CD4-positive, alpha-beta T cell treated with Interleukin-21 for 1 hour (primary cell): Measurements from ENCODE around the gene COL15A1.

ENCODE experiments used
- DNase-seq: peaks from one replicate; pipeline ENCODE4 v3.0.0-alpha.2; 2020

The COL15A1 gene

DNA sequence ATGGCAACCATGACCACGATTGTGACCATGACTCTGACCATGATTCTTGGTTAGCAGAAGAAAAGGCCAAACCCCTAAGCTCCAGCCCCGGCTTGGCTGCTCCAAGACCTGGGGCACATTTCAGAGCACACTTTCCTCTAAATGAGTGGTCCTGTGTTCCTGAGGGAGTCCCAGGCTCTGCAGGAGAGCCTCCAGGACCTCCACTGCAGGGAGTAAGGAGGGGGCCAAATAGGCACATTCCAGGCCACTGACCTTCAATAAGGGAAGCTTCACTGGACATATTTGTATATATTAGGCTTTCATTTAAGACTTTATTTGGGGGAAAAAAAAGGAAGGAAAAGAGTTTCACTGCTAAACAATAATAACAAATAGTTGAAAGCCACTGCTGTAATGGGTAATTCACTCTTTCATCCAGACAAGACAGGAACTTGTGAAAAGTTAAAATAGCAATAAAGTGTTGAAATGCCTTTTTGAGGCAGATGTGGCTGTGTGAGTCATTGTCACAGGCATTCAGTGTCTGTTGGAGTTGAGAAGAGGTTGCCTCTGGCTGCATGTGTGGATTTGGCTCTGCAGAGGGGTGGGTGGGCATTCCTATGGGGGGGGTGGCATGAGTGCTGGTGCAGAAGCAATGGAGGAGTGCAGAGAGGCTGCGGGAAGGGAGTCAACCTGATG lies 97.3 kb downstream of the COL15A1 start:
- peak; percentile 16 for DNase-seq

DNA sequence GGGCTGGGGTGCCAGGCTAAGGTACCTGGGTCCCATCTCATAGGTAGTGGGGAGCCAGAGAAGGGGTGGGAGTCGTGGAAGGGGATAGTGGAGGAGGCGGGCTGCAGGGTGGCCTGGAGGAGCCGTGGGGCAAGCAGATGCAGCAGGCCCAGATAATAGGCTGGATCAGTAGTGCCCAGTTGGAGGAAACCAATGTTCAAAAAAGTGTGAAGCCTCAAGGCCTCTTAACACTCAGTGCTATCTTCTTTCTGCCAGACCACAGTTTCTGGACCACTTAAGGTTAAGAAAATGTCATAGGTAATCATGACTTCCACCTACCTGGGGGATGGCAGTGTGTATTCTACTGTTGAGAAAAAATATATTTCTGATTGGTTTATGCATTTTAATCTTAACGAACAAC lies 97.9 kb downstream of the COL15A1 start:
- DNase-seq, result no peak

DNA sequence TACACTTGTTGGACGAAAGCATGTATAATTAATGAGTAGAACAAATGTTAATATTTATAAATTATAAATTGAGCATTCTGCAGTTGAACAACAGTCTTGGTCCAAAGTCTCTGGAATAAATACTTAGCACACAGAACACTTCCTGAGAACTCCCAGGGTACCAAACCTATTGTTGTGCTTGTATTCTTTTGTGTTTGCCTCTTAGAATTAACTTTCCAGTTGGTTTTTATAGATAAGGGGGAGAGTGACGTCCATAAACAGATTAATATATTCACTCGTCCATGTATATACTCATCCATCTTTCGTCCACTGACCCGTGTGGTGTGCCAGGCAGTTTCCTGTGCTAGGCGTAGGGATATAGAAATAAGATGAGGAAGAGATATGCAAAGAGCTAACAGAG lies 98.9 kb downstream of the COL15A1 start:
- DNase-seq, result no peak

DNA sequence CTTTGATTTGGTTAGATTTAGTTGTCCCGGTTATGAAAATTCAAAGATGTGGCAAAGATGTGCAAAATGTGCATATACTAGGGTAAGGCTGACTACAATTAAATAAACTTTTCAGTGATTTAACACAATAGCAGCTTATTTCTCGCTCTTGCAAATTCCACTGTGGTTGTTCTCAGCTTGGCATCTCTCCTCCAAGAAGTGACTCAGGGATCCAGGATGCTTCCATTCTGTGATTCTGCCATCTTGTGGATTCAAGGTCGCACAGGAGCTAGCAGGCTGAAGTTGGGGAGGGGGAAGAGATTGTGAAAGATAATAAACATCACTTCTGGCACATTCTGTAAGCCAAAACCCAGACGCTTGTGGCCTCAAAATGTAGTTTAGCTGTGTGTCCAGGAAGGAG lies 101.1 kb downstream of the COL15A1 start:
- DNase-seq, result no peak

DNA sequence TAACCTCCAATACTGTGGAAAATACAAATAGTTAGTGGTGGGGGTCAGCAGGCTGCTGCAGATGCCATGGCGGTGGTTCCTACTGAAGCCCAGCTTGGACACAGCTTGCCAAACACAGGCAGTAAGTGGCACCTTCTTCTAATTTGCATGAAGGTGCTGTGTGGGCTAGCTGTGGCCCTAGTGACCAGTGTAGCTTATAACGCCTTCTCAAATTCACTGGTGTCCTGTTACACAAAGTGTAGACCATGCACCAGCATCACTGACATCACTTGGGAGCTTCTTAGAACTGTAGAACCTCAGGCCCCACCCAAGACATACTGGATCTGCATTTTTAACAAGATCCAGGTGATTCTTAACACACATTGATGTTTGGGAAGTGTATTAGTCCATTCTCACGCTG lies 102.4 kb downstream of the COL15A1 start:
- no peak for DNase-seq

DNA sequence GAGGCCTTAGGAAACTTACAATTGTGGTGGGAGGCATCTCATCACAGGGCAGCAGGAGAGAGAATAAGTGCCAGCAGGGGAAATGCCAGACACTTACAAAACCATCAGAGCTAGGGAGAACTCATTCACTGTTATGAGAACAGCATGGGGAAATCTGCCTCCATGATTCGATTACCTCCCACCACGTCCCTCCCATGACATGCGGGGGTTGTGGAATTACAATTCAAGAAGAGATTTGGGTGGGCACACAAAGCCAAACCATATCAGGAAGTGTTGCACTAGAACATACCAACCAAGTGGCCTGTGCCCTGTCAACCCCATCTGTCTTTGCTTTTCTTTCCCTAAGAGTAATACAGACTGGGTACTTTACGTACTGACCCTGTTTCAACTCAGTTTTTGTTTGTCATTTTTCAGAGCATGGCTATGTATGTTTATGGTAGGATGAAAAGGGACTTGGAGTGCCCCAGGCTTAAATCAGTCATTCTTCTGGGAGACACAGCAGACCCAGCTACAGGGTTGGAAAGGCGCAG lies 102.9 kb downstream of the COL15A1 start:
- DNase-seq, result no peak

DNA sequence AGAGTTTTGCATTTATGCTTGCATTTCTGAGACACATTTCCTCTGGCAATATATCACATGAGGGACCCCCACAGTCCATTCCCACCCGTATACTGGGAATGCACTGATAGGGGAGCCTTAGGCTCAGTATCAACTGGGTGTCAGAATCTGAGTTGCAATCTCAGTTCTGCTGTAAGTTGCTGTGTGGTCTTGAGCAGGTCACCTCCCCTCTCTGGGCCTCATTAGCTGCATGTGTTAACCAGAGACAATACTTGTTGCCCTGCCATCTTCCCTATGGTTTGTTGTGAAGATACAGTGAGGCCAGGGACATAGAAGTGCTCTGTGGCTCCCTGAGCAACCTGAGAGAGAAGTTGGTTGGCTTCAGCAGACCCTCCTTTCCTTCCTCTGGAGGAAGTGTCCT lies 105.5 kb downstream of the COL15A1 start:
- no peak for DNase-seq

DNA sequence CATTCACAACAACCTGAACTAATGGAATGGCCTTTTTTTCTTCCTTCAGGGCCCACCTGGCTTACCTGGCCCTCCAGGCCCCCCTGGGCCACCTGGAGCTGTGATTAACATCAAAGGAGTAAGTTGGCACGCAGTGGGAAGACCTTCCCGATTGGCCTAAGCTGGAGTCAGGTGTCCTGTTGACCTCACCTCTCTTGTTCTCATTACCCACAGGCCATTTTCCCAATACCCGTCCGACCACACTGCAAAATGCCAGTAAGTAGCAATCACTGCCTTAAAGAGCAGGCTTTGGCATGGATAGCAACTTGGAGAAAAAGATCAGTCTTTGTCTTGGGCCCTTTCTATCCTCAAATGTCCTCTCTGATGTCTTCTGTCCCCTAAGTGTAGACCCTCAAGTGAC lies 105.9 kb downstream of the COL15A1 start:
- no peak for DNase-seq

DNA sequence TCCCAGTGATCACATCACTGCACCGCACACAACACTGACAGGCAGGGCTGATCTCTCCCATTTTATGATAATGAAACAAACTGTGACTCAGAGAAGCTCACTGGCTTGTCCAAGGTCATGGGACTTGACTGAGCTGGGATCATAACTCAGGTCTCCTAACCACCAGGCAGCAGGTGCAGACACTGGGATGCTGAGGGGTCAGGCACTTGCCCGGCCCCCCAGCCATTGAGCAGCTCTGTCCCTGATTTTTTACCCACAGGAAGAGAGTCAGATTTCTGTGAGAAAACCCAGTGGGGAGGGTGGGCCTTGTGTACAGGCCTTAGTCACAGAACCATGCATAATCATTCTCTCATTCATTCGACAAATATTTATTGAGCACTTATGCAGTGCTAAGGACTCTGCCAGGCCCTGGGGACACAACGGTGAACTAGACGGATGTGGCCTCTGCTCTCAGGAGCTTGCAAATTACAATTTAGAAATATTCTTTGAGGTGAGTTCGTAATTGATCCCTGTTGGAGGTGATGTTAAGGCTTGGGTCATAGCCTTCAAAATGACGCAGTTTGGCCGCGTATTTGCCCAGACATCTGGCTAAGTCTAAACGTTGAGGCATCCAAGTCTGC lies 106.7 kb downstream of the COL15A1 start:
- DNase-seq, result no peak

DNA sequence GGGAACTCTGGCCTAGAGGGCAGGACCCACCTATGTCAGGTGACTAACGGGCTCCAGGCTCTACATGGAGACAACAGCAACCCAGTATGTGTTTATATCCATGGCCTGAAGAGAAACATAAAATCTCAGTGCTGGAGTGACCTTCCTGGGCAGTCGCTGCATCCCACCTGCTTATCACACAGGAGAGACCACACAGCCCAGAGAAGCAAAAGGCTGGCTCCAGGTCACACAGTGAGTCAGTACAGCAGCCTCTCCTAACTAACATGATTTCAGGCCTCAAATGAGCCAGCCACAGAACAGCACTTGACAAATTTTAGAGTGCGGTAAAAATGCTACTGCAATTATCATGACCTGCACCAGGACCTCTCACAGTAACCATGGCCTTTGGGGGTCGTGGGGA lies 107.2 kb downstream of the COL15A1 start:
- DNase-seq, result no peak

DNA sequence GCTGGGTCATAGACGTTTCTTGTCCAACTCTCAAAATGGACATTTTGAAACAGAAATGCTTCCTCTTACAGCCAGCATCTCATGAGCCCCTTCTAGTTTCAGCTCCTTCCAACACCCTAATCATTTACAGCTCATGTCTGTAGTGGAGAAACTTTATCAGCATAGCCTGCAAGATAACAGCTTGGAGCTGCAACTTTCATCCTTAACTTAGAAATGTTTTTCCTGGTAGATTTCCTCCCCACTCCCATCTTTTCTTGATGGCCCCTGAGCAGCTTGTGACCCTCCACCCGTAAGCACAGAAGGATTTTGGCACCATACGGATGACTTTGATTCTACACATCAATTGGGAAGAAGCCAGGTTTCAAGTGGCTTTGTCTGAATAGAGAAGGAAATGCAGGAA lies 107.7 kb downstream of the COL15A1 start:
- no peak for DNase-seq

DNA sequence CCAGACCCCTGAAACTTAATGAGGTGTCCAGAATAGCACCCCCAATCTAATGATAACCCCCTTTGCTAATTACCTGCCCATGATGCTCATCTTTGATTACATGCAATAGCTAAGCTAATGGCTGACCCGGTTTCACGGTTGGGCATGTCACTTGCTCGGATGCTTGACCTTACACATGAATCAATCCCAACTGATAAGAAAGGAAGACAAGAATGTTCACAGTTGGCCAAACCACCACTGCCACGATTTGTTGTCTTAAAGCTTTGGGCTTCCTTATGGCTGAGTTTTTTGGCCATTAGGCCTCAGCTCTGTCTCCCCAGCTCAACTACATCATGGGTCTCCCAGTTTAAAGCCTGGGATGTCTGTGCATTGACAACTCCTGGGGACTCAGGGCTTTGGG lies 108.1 kb downstream of the COL15A1 start:
- no peak for DNase-seq

DNA sequence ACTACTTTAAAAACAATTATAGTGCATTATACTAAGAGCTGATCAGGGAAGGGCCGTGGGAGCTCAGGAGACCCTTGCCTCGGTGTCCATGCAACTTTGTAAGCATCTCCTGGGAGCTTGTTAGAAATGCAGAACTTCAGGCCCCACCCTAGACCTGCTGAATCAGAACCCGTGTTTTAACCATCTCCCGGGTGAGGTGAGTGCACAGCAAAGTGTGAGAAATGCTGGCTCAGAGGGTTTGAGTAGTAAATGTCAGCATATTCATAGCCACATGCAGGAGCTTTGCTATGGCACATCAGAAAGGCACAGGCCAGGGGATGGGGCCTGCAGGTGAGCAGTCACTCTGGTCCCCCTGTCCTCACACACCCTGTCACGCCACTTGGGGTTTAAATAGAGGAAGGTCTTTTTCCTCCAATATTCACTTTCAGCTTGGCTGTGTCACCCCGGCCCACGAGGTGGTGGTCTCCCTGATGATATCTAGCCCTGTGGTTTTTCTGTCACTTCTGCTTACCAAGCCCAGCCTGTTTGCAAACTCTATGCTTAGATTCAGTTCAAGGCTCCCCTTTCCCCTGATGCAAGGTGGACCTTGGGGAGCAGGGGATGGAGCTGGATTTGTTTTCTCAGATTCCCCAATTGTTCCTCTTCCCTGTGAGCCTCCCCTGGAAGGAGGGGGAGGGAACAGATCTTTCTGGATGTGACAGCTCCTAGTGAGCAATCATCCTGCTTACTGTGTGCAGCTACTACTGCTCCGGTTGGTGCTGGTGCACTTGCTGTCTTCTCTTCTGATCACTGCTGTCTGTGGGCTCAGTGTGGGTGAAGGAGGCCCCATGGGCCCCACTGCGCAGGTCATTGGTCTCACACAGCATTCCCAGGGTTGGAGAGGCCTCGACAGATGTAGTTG lies 109.4 kb downstream of the COL15A1 start:
- peak; percentile 8 for DNase-seq

DNA sequence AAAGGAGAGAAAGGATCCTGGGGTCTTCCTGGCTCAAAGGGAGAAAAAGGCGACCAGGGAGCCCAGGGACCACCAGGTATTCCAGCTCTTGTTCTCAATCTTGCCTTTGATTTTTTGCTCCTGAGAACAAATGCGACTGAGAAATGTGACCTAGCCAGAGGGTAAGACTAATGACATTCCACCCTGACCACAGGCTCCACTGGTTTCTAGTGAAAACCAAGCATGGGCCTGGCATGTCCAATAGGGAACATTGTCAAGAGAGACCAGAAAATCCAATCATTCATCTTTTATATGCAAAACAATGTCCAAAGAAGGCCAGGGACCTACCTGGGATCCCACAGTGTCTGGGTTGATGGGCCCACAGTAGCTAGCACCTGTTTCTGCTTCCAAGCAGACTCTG lies 110.9 kb downstream of the COL15A1 start:
- DNase-seq, result no peak

DNA sequence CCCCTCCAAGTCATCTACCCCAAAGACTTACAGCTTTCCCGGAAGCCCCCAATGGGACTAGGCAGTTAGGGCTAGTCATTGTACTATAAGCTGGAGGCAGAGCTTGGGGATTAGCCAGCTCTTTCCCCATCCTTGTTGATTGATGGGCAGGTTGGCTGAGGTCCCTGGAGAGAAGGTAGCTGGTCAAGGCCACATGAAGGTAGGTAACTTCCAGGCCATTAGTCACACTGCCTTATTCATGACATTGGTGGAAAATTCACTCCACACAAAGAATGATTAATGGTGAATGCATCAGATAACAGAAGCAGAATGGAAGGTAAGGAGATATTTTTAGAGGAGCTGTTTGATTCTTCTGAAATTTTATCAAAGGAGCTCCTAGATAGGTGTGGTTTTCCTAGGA lies 111.7 kb downstream of the COL15A1 start:
- DNase-seq, result no peak

DNA sequence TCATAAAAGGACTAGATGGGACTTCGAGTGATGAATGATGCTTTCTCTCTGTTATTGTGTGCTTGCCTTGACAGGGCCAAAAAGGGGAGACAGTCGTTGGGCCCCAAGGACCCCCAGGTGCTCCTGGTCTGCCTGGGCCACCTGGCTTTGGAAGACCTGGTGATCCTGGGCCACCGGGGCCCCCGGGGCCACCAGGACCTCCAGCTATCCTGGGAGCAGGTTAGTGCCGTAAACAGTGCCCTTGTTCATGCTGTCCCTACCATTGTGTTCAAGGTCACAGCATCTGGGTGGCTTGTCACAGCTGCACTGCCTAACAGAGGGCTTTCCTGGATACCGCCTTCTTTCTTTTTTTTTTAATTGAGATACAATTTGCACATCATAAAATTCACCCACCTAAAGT lies 112.5 kb downstream of the COL15A1 start:
- no peak for DNase-seq

DNA sequence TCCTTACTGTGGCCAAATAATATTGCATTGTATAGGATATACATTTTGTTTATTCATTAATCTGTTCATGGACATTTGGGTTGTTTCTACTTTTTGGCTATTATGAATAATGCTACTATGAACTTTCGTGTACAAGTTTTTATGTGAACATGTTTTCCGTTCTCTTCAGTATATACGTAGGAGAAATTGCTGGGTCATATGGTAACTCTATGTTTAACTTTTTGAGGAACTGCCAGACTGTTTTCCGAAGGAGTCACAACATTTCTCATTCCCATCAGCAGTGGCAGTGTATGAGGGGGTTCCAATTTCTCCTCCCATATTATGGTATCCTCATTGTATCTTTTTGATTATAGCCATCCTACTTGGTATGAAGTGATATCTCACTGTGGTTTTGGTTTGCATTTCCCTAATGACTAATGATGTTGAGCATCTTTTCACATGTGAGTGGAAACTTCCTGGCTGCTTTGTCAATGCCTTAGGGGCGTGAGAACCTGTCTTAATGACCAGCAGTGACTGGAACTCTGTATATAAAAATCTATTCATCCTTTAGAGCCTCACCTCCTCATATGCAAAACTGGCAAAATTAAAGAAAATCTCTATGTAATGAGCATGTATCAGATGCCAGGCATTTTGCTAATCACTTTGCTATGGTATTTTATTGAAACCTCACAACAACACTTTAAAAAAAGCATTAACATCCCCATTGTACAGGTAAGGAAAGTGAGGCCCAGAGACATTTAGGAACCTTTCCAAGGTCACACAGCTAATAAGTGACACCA lies 113.4 kb downstream of the COL15A1 start:
- DNase-seq, result peak; percentile 48

DNA sequence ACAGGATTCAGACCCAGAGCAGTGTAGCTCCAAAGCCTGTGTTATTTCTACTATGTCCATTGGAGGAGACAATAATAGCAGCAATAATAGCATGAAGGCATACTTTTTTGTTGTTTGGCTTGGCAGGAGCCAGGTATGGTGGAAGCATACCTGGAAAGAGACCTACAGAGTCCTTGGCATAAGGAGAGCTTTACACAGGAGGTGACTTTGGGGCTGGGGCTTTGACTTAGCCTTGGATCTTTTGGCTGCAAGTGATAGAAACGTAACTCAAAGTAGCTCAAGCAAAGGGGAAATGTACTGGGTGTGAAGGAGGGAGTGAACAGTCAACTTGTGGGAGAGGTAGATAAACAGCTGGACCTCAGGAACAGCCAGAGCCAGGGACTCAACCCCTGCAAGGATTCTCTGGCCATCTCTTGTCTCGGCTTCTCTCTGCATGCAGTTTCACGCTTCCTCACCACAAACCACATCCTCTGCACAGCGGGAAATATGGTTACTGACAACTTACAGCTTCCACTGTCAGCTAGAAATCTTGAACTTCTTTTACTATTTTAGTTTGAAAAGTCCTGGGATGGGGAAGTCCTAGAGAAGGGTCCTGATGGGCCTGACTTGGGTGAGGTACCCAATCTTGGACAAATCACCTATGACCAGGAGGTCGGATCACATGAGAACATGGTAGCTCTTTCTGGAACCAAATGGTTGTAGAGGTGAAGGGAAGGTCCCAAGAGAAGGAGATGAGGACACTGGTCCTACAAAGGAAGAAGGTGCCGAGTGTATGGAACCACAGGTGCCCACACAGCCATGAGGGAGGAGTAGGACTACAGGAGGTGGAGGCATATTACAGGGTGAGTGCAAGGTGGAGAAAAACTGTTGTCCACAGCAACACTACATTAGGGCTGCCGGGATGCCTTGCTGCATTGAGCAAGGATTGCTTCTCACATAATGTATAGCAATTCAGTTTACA lies 114.2 kb downstream of the COL15A1 start:
- peak; percentile 74 for DNase-seq

DNA sequence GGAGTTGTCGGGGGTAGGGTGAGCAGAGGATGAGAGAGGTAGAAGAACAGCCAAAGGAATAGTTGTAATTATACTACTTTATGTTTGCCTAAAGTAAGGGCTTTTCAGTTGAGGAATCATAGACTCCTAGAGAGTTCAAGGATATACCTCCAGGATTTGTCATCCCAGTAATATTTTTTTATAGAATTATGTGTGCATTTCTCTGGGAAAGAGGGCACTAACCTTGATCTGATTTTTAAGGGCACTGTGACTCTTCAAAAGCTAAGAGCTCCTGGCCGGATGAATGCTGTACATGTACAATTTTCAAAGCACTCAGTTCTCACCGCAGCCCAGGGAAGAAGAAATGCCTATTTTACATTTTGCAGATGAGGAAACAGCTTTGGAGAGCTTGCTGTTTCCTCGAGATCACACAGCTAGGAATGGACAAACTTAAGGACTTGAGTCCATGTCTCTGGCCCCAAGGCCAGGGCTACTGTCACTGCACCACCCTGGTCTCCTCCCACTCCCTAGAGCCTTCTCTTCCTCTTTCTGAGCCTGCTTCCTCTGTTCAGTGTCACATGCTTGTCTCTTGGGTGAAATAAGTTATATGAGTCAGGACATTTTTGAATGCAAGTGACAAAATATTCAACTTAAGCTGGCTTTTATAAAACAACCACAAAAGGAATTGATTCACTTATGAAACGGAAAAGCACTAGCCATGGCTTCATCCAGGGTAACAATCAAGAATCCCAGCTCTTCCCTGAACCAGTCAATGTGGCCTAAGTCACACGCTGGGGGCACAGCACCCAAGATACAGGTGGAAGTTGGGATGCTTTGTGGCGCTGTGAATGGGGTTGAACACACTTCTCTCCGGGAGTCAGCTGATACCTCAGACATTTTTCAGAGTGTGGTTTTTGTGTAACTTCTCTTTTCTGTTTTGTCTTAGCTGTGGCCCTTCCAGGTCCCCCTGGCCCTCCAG lies 115.5 kb downstream of the COL15A1 start:
- DNase-seq, result peak; percentile 43

DNA sequence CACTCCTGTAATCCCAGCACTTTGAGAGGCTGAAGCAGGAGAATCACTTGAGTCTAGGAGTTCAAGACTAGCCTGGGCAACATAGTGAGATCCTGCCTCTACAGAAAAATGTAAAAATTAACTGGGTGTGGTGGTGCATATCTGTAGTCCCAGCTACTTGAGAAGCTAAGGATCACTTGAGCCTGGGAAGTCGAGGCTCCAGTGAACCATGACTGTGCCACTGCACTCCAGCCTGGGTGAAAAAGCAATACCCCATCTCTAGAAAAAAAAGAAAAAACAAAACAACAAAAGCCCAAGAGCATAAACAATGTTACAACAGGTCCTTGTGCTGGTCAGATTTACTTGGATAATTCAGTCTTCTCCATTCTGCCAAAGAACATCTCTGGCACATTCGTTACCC lies 116.9 kb downstream of the COL15A1 start:
- no peak for DNase-seq

DNA sequence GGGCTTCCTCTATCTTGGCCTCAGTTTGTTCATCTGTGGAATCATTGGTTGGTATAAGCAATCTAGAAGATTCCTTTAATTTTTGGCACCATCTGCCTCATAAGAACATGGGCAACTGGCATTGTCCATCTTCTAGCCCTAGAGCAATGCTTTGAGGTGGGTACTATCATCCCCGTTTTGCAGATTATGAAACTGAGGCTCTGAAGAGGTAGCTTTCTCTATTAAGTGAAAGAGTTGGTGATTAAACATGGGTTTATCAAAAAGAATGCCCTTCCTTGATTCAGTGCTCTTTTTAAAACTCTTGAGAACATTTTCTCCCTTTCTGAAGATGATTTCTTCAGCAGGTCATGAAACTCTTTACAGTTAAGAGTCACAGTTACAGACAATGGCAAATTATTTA lies 118.8 kb downstream of the COL15A1 start:
- DNase-seq, result no peak
